ENCODE results near the gene PACRG.

PACRG gene

DNA sequence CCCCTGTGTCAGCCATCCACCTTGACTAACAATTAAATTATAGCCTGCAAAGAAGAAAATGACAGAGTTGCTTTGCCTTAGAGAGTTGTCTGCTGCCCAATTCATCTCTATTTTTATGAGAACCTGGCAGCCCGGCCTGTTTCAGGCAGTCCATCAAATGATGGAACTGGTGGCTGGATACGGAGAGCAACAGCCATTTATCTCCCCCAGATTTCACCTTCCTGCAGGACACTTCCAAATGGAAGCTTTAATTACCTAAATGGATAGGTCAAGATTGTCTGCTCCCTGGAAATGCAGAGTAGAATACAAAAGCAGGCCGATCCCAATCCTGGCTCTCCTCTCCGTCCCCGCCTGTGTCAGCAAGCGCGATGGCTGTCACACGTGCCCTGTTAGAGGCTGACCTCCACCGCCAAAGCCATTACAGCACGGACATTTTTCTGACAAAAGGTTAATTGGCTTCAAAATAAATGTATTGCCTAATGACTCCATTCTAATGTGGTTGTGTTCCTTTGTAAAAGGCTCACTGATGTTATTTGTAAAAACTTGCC, 86.7 kb downstream of the PACRG start:
- no peak overlapping the region for H3K4me3 ChIP-seq (ENCODE audit: low read length)
- no peaks in the 10 kb centered on the region for H3K4me1 ChIP-seq (ENCODE audit: control insufficient read depth, insufficient read depth, low read length)
- H3K36me3 ChIP-seq (ENCODE audit: control insufficient read depth, insufficient read depth, low read length) = no peaks in the 10 kb centered on the region
- H3K27me3 ChIP-seq (ENCODE audit: control insufficient read depth, insufficient read depth, low read length) = no peaks in the 10 kb centered on the region
- H3K9ac ChIP-seq (ENCODE audit: low read length) = no peak overlapping the region
- no peaks in the 10 kb centered on the region for H3K9me3 ChIP-seq (ENCODE audit: control insufficient read depth, low read length)

DNA sequence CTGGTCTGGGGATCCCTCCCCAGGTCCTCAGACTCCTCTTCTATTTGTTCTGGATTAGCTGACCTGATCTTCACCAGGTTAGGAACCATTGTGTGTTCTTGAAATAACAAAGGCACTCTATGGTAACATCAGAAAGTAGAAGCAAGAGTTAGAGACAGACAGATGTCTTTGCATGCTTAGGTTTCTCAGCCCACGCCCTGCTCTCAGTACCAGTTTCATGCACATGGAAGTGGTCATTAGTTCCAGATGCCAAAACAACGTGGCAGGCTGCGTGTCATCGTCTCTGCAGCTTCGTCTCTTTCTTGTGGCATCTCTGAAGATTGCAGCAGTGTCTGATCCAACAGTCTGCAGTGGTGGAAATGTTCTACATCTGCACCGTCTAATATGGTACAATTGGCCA, 89.4 kb downstream of the PACRG start:
- H3K4me1 ChIP-seq (ENCODE audit: control insufficient read depth, insufficient read depth, low read length) = no peaks in the 10 kb centered on the region
- no peak overlapping the region for H3K9ac ChIP-seq (ENCODE audit: low read length)
- H3K9me3 ChIP-seq (ENCODE audit: control insufficient read depth, low read length) = no peaks in the 10 kb centered on the region
- H3K4me3 ChIP-seq (ENCODE audit: low read length) = no peak overlapping the region
- H3K36me3 ChIP-seq (ENCODE audit: control insufficient read depth, insufficient read depth, low read length) = no peaks in the 10 kb centered on the region
- H3K27me3 ChIP-seq (ENCODE audit: control insufficient read depth, insufficient read depth, low read length) = no peaks in the 10 kb centered on the region

DNA sequence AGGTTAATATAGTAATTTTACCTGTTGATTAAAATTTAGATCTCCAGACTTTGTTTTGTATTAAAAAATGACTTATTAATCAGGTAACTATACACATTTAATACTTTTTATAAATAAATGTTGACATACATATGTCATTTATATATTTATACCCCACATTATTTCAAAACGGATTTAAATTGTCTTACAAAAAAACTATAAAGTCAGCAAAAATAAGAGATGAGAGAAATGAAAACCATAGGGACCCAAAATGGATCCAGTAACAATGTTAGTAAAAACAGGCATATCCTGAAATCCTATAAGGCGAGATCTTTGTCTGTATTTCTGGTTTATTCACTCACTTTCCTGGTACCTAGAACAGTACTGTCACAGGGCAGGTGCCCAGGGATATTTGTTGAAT, 91.5 kb downstream of the PACRG start:
- Histone ChIP-seq H3K36me3 (ENCODE audit: control insufficient read depth, insufficient read depth, low read length) (no peaks in the 10 kb centered on the region), H3K4me3 (ENCODE audit: low read length) (no peak overlapping the region), H3K9me3 (ENCODE audit: control insufficient read depth, low read length) (no peaks in the 10 kb centered on the region), H3K9ac (ENCODE audit: low read length) (no peak overlapping the region), H3K27me3 (ENCODE audit: control insufficient read depth, insufficient read depth, low read length) (no peaks in the 10 kb centered on the region), H3K4me1 (ENCODE audit: control insufficient read depth, insufficient read depth, low read length) (no peaks in the 10 kb centered on the region)

DNA sequence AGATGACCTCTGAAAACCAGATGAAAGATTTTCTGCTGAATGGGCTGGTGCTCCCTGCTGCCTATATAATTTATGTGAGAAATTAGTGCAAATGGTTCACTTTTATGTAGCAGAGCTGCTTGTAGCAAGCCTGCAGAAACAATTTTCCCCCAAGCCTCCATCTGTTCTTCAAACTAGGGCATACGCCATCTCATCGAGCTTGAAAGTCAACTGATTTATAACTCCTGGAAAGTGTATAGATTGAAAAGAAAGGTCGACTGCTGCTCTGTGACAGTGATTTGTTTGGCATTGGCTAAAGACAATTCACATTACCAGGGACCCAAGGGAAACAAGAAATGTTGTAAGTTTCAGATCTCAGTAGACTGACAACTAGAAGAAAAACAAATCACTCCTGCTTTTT, 93.3 kb downstream of the PACRG start:
- H3K36me3 ChIP-seq (ENCODE audit: control insufficient read depth, insufficient read depth, low read length) = no peaks in the 10 kb centered on the region
- no peak overlapping the region for H3K9ac ChIP-seq (ENCODE audit: low read length)

DNA sequence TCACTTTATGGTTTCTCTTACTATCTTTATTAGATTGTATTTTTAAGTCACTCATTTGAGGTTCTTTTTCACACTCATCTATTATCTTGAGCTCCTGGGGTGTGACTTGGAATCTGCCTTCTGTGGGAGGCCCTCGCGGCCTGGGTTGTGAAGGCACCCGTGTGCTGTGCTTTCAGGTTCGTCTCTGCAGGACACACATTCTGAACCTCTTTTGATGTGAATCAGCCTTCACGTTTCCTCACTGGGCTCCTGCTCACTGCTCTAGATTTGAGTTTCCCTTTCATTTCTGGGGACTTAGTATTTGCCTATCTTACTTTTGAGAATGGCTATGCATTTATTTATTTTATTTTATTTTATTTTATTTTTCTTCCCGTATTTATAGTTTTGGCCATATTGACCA, 97.8 kb downstream of the PACRG start:
- H3K27me3 ChIP-seq (ENCODE audit: control insufficient read depth, insufficient read depth, low read length) = no peaks in the 10 kb centered on the region
- no peak overlapping the region for H3K4me3 ChIP-seq (ENCODE audit: low read length)
- H3K4me1 ChIP-seq (ENCODE audit: control insufficient read depth, insufficient read depth, low read length) = no peaks in the 10 kb centered on the region
- no peaks in the 10 kb centered on the region for H3K9me3 ChIP-seq (ENCODE audit: control insufficient read depth, low read length)
- no peaks in the 10 kb centered on the region for H3K36me3 ChIP-seq (ENCODE audit: control insufficient read depth, insufficient read depth, low read length)
- no peak overlapping the region for H3K9ac ChIP-seq (ENCODE audit: low read length)

More for the DNA sequence above, 93.3 kb downstream of the PACRG start:
- Histone ChIP-seq H3K9me3 (ENCODE audit: control insufficient read depth, low read length) (no peaks in the 10 kb centered on the region), H3K4me1 (ENCODE audit: control insufficient read depth, insufficient read depth, low read length) (no peaks in the 10 kb centered on the region), H3K27me3 (ENCODE audit: control insufficient read depth, insufficient read depth, low read length) (no peaks in the 10 kb centered on the region), H3K4me3 (ENCODE audit: low read length) (no peak overlapping the region)

DNA sequence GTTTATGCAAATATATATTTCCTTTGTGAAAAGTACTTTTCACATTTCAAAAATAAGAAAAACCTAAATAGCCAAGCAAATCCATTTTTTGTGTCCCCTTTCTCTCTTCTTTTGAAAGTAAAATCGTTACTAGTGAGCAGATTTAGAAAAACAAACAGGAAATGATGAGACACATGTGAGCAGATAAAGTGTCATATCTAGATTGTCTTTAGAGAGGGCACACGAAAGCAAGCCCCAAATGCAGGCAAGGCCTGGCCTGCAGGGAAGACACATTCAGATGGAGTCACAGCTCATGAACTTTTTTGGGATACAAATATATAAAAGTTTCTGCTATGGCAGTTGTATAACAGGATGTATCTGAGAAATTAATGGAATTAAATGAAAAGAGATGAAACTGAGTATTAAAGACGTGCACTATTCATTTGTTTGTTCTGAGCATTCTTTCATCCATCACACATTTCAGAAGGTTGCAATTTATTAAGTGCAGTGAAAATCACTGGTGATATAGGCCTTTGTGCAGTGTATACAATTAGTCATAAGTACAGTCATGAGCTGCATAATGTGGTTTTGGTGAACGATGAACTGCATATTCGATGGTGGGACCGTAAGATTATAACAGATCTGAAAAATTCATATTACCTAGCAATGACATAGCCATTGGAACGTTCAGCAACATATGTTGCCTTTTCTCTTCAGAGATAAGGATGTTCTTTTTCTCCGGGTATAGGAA, 101.4 kb downstream of the PACRG start:
- Histone ChIP-seq H3K9me3 (ENCODE audit: control insufficient read depth, low read length) (no peaks in the 10 kb centered on the region), H3K4me3 (ENCODE audit: low read length) (no peak overlapping the region), H3K9ac (ENCODE audit: low read length) (no peak overlapping the region), H3K27me3 (ENCODE audit: control insufficient read depth, insufficient read depth, low read length) (no peaks in the 10 kb centered on the region), H3K4me1 (ENCODE audit: control insufficient read depth, insufficient read depth, low read length) (no peaks in the 10 kb centered on the region), H3K36me3 (ENCODE audit: control insufficient read depth, insufficient read depth, low read length) (no peaks in the 10 kb centered on the region)

DNA sequence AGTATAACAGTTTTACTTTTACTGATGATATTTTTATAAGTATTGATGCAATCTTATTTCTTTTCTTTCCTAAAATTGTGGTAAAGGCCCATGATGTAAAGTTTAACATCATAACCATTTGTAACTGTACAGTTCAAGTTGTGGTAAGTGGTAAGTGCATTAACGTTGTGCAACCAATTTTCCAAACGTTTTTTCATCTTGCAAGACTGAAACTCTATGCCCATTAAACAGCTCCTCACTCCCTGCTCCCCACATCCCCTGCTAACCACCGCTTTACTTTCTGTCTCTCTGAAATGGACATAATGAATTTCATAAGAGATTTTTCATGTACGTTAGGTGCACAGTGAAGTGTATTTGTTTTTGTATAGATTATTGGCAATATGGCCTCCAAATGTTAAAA, 106.0 kb downstream of the PACRG start:
- Histone ChIP-seq H3K9ac (ENCODE audit: low read length) (no peak overlapping the region), H3K27me3 (ENCODE audit: control insufficient read depth, insufficient read depth, low read length) (no peaks in the 10 kb centered on the region), H3K4me1 (ENCODE audit: control insufficient read depth, insufficient read depth, low read length) (no peaks in the 10 kb centered on the region), H3K36me3 (ENCODE audit: control insufficient read depth, insufficient read depth, low read length) (no peaks in the 10 kb centered on the region), H3K4me3 (ENCODE audit: low read length) (no peak overlapping the region), H3K9me3 (ENCODE audit: control insufficient read depth, low read length) (no peaks in the 10 kb centered on the region)

DNA sequence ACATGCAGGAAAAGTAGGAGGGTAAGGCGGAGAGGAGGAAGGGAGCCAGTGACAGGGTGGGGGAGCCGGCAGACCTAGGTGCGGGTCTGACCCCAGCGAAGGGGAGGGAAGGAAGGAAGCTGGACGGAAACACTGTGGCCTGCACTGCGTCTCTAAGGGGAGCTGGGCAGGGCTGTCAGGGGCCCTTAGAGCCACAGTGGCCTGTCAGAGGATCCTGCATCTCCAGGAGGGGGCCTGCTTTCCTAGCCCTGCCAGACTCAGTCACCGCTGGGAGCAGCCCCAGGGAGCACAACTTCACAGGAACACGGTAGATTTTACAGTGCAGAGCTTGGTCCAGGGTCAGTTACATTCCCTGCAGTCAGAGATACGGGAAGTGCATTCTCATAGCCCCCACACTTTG, 118.2 kb downstream of the PACRG start:
- no peaks in the 10 kb centered on the region for H3K4me1 ChIP-seq (ENCODE audit: control insufficient read depth, insufficient read depth, low read length)
- H3K27me3 ChIP-seq (ENCODE audit: control insufficient read depth, insufficient read depth, low read length) = no peaks in the 10 kb centered on the region
- H3K36me3 ChIP-seq (ENCODE audit: control insufficient read depth, insufficient read depth, low read length) = no peaks in the 10 kb centered on the region
- no peak overlapping the region for H3K9ac ChIP-seq (ENCODE audit: low read length)
- H3K4me3 ChIP-seq (ENCODE audit: low read length) = no peak overlapping the region
- no peaks in the 10 kb centered on the region for H3K9me3 ChIP-seq (ENCODE audit: control insufficient read depth, low read length)

DNA sequence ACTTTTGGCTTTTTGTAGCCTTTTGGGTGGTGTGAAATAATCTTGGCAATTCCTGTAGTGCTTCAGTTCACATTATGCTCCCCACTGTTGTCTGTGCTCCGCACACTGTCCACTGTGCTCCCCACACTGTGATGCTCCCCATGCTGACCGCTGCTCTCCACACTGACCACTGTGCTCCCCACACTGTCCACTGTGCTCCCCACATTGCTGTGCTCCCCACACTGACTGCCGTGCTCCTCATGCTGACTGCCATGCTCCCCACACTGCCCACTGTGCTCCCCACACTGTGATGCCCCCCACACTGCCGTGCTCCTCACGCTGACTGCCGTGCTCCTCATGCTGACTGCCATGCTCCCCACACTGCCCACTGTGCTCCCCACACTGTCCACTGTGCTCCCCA, 118.9 kb downstream of the PACRG start:
- Histone ChIP-seq H3K4me1 (ENCODE audit: control insufficient read depth, insufficient read depth, low read length) (no peaks in the 10 kb centered on the region), H3K9me3 (ENCODE audit: control insufficient read depth, low read length) (no peaks in the 10 kb centered on the region), H3K27me3 (ENCODE audit: control insufficient read depth, insufficient read depth, low read length) (no peaks in the 10 kb centered on the region), H3K4me3 (ENCODE audit: low read length) (no peak overlapping the region), H3K36me3 (ENCODE audit: control insufficient read depth, insufficient read depth, low read length) (no peaks in the 10 kb centered on the region), H3K9ac (ENCODE audit: low read length) (no peak overlapping the region)

DNA sequence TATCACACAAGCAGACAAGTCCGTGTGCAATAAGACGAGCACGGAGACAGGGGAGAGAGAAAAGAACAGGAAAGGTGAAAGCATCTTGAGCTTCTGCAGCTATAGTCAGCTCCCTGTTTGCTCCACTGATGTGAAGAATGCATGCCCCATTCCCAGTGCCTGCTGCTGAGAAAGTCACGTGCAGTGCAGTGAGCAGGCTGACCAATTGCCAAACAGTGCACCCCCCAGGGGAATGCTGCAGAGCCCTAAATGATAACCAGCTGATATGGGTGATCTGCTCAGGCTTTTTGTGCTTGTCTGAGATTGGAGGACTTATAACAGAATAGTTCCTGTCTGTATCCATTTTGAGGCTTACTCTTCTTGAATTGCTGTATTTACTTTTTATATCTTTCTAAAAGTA, 121.5 kb downstream of the PACRG start:
- H3K27me3 ChIP-seq (ENCODE audit: control insufficient read depth, insufficient read depth, low read length) = no peaks in the 10 kb centered on the region
- no peak overlapping the region for H3K9ac ChIP-seq (ENCODE audit: low read length)
- H3K4me1 ChIP-seq (ENCODE audit: control insufficient read depth, insufficient read depth, low read length) = no peaks in the 10 kb centered on the region
- H3K4me3 ChIP-seq (ENCODE audit: low read length) = no peak overlapping the region
- H3K36me3 ChIP-seq (ENCODE audit: control insufficient read depth, insufficient read depth, low read length) = no peaks in the 10 kb centered on the region
- no peaks in the 10 kb centered on the region for H3K9me3 ChIP-seq (ENCODE audit: control insufficient read depth, low read length)

DNA sequence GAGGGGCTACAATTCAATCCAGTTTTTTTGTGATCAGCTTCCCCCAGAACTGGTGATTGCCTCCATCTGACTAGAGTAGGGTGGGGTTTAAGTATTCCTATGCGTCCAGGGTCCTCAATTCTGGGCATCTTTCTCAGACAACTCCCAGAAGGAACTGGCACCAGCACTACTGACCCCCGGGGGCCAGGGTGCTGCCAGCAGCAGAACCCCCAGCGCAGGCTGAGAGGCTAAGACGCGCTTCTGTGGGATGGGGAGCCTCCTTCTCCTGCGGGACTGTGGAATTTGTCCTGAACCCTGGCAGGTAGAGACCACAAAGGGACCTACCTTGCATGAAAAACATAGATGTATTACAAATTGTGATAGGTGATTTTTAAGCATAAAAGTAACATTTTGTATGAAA, 124.4 kb downstream of the PACRG start:
- Histone ChIP-seq H3K9me3 (ENCODE audit: control insufficient read depth, low read length) (no peaks in the 10 kb centered on the region), H3K36me3 (ENCODE audit: control insufficient read depth, insufficient read depth, low read length) (no peaks in the 10 kb centered on the region), H3K9ac (ENCODE audit: low read length) (no peak overlapping the region), H3K4me3 (ENCODE audit: low read length) (no peak overlapping the region), H3K4me1 (ENCODE audit: control insufficient read depth, insufficient read depth, low read length) (no peaks in the 10 kb centered on the region), H3K27me3 (ENCODE audit: control insufficient read depth, insufficient read depth, low read length) (no peaks in the 10 kb centered on the region)

DNA sequence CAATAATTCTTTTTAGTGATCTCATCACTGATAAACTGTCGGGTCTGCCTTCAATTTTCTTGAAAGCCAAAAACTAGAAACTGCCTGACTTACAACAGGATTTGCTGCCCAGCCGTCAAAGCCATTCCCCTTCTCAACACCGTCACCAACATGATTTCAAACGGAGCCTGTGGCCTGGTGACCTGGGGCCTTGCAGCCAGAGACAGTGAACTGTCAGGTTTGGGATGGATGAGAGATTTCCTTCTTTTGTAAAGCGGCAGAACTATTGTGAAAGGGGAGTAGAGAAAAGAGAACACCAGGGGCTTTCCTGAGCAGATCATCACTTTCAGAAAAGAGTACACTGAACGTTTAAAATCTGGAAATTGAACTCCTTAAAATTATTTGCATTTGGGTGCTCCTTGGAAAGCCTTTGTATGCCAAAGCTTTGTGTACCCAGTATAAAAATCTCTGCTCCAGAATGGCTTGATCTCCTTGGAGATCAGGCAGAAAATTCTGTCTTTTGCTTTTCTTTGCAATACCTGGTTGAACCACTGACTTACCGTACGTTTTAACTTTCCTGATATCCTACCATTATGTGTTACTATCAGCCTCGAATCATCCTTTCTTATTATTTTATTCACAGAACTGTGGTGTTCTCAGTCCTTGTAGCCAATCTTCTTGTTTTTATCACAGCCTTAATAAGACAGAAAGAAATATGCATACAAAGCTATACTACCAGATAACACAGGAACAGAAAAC, 125.2 kb downstream of the PACRG start:
- Histone ChIP-seq H3K4me3 (ENCODE audit: low read length) (no peak overlapping the region), H3K36me3 (ENCODE audit: control insufficient read depth, insufficient read depth, low read length) (no peaks in the 10 kb centered on the region), H3K27me3 (ENCODE audit: control insufficient read depth, insufficient read depth, low read length) (no peaks in the 10 kb centered on the region), H3K9me3 (ENCODE audit: control insufficient read depth, low read length) (no peaks in the 10 kb centered on the region), H3K9ac (ENCODE audit: low read length) (no peak overlapping the region), H3K4me1 (ENCODE audit: control insufficient read depth, insufficient read depth, low read length) (no peaks in the 10 kb centered on the region)
